CD14-positive monocyte (primary cell): ENCODE results near the gene PTPN13. TPM values are rescaled to one million over a fixed set of nuclear protein-coding genes. Genes with fewer than 3 reads are reported as not detected.

Experiments
- DNase-seq, 3 donors: peaks; one replicate each; pipeline ENCODE4 v3.0.0-alpha.2; 2011 to 2022
- H2AFZ ChIP-seq: 2 replicates; pipeline ENCODE4 v1.6.0; 2012; ENCODE audit warnings: mild to moderate bottlenecking, low read depth, low read length, inconsistent platforms; ENCODE audit not compliant: insufficient read depth, poor library complexity, severe bottlenecking
- H3K27ac ChIP-seq, 2 donors: 1 replicate in 1 of 2; 2 replicates in 1 of 2; pipeline ENCODE4 v1.5.1; 2012 to 2013; ENCODE audit warnings: low read length in 2 of 2, control low read depth in 1 of 2, inconsistent platforms in 1 of 2, low read depth in 1 of 2, mild to moderate bottlenecking in 1 of 2
- H3K27me3 ChIP-seq, 2 donors: one replicate each; pipeline versions ENCODE4 v1.6.0 to v1.6.1; 2011 to 2013; ENCODE audit warnings: low read length in 2 of 2; ENCODE audit not compliant: control insufficient read depth in 2 of 2, insufficient read depth in 2 of 2
- H3K36me3 ChIP-seq, 2 donors: replicated peaks in 1 of 2; 1 replicate in 1 of 2; 2 replicates in 1 of 2; pipeline versions ENCODE4 v1.5.1 to v1.6.1; 2012 to 2013; ENCODE audit warnings: low read length in 2 of 2, control low read depth in 1 of 2, inconsistent platforms in 1 of 2, mild to moderate bottlenecking in 1 of 2; ENCODE audit not compliant: insufficient read depth in 2 of 2, control insufficient read depth in 1 of 2
- H3K4me1 ChIP-seq, 2 donors: 1 replicate in 1 of 2; 2 replicates in 1 of 2; pipeline versions ENCODE4 v1.5.1 to v1.6.1; 2012 to 2013; ENCODE audit warnings: low read length in 2 of 2, control low read depth in 1 of 2, inconsistent platforms in 1 of 2, mild to moderate bottlenecking in 1 of 2, moderate library complexity in 1 of 2; ENCODE audit not compliant: insufficient read depth in 2 of 2, control insufficient read depth in 1 of 2
- H3K4me2 ChIP-seq: replicated peaks from 2 replicates; pipeline ENCODE3; 2012; ENCODE audit warnings: low read length, moderate library complexity, mild to moderate bottlenecking; ENCODE audit not compliant: poor library complexity, severe bottlenecking; ENCODE audit errors: extremely low read depth
- H3K4me3 ChIP-seq, 3 experiments: fragments of 200-600 bp in 1 of 3; sonication (generic) in 1 of 3; replicated peaks in 1 of 3; 1 replicate in 2 of 3; 2 replicates in 1 of 3; pipeline ENCODE4 v1.5.1; 2011 to 2013; ENCODE audit warnings: low read length in 3 of 3, mild to moderate bottlenecking in 3 of 3, control low read depth in 2 of 3, low read depth in 2 of 3, inconsistent platforms in 1 of 3, moderate library complexity in 1 of 3
- H3K79me2 ChIP-seq: 2 replicates; pipeline ENCODE4 v1.6.0; 2012; ENCODE audit warnings: mild to moderate bottlenecking, control low read depth, inconsistent platforms, low read length, moderate library complexity; ENCODE audit not compliant: insufficient read depth
- H3K9ac ChIP-seq: 2 replicates; pipeline ENCODE4 v1.6.0; 2017; ENCODE audit warnings: low read length, mild to moderate bottlenecking; ENCODE audit not compliant: insufficient read depth, poor library complexity, severe bottlenecking
- H3K9me3 ChIP-seq, 2 donors: replicated peaks in 1 of 2; 1 replicate in 1 of 2; 2 replicates in 1 of 2; pipeline versions ENCODE4 v1.5.1 to v1.6.1; 2012 to 2013; ENCODE audit warnings: low read length in 2 of 2, control low read depth in 1 of 2; ENCODE audit not compliant: control insufficient read depth in 1 of 2, insufficient read depth in 1 of 2
- H4K20me1 ChIP-seq: 2 replicates; pipeline ENCODE4 v1.6.0; 2012; ENCODE audit warnings: mild to moderate bottlenecking, low read length, control low read depth, moderate library complexity; ENCODE audit not compliant: insufficient read depth
- H3K27ac Mint-ChIP-seq, 7 donors: one replicate each; pipeline ENCODE4 v1.8.0; 2020; ENCODE audit warnings: mild to moderate bottlenecking in 7 of 7, mixed read lengths in 7 of 7, moderate library complexity in 6 of 7, inconsistent platforms in 2 of 7
- H3K27me3 Mint-ChIP-seq, 3 donors: one replicate each; pipeline ENCODE4 v1.8.0; 2021 to 2022; ENCODE audit warnings: low read depth in 3 of 3, mild to moderate bottlenecking in 3 of 3, mixed read lengths in 3 of 3, moderate library complexity in 3 of 3, inconsistent platforms in 1 of 3
- H3K36me3 Mint-ChIP-seq, 2 donors: one replicate each; pipeline ENCODE4 v1.8.0; 2020; ENCODE audit warnings: mixed read lengths in 2 of 2, inconsistent platforms in 1 of 2, mild to moderate bottlenecking in 1 of 2
- H3K4me1 Mint-ChIP-seq: one replicate; pipeline ENCODE4 v1.8.0; 2020; ENCODE audit warnings: mild to moderate bottlenecking, mixed read lengths
- H3K4me3 Mint-ChIP-seq, 2 donors: one replicate each; pipeline ENCODE4 v1.8.0; 2020; ENCODE audit warnings: mild to moderate bottlenecking in 2 of 2, mixed read lengths in 2 of 2, moderate library complexity in 1 of 2
- H3K9me3 Mint-ChIP-seq, 7 donors: one replicate each; pipeline ENCODE4 v1.8.0; 2020 to 2022; ENCODE audit warnings: mixed read lengths in 7 of 7, mild to moderate bottlenecking in 6 of 7, moderate library complexity in 6 of 7, inconsistent platforms in 2 of 7
- WGBS: methylation state at CpG from one replicate; pipeline ENCODE4 v1.1.5; 2013; ENCODE audit warnings: missing lambda C conversion rate; ENCODE audit not compliant: insufficient coverage; 5-methylcytosine and 5-hydroxymethylcytosine counted together
- intact Hi-C, 2 donors: fragments of 100-400 bp; cut with micrococcal nuclease; formaldehyde crosslinking; loops; one replicate each; pipeline versions ENCODE4 v1.15.0 to v1.15.1; 2023
- polyA plus RNA-seq, 3 donors: library from polyadenylated mRNA; depleted of rRNA in 1 of 3; unstranded in 2 of 3; stranded (reverse) in 1 of 3; fragments of 300-500 nt in 2 of 3; fragments of >200 nt in 1 of 3; fragmentation: Illumina TruSeq in 2 of 3; gene quantifications; 1 replicate in 2 of 3; 2 replicates in 1 of 3; pipeline ENCODE4 v1.2.3, GENCODE V29; 2012 to 2021
- TF ChIP-seq, protein P1 (sequence below): fragments of 200-600 bp; IDR thresholded peaks from one replicate; pipeline ENCODE4 v1.8.0; 2022; ENCODE audit warnings: antibody characterized with exemption, mild to moderate bottlenecking

The PTPN13 gene
- polyA plus RNA-seq, 3 donors: 0.04 to 1.0 (median 0.35) TPM

DNA sequence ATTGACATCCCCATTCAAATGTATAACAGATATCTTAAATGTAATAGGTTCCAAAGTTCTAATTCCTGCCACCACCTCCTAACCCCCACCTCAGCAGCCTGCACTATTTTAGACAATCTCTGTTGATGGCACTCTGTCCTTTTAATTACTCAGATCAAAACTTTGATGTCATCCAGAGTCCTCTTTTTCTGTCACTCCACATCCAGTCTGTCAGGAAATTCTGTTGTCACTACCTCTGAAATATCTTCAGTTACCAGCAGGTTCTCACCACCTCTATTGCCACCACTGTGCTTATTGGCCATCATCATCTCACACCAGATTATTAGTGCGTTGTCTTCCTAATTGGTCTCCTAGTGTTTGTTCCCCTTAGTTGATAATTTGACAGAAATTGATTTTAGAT is 76.2 kb downstream of the PTPN13 start:
- Histone ChIP-seq H3K4me1 (no peaks in the 10 kb centered on the region), H3K9ac (no peak overlapping the region), H3K4me3 (no peak overlapping the region), H3K36me3 (no peaks in the 10 kb centered on the region), H2AFZ (no peak overlapping the region), H3K79me2 (no peaks in the 10 kb centered on the region), H3K9me3 (no peaks in the 10 kb centered on the region), H3K27me3 (no peaks in the 10 kb centered on the region), H4K20me1 (no peaks in the 10 kb centered on the region), H3K4me2 (no peak overlapping the region), H3K27ac (no peak overlapping the region)
- H3K4me3 Mint-ChIP-seq: no peak overlapping the region
- peaks cover 0 to 4% (median 0%) of the 10 kb centered on the region in 3 donors for H3K27me3 Mint-ChIP-seq
- no peak overlapping the region for H3K27ac Mint-ChIP-seq
- peaks cover 0 to 2% (median 0%) of the 10 kb centered on the region in 7 donors for H3K9me3 Mint-ChIP-seq
- no peaks in the 10 kb centered on the region for H3K36me3 Mint-ChIP-seq
- no peaks in the 10 kb centered on the region for H3K4me1 Mint-ChIP-seq
- TF ChIP-seq, protein P1, sequence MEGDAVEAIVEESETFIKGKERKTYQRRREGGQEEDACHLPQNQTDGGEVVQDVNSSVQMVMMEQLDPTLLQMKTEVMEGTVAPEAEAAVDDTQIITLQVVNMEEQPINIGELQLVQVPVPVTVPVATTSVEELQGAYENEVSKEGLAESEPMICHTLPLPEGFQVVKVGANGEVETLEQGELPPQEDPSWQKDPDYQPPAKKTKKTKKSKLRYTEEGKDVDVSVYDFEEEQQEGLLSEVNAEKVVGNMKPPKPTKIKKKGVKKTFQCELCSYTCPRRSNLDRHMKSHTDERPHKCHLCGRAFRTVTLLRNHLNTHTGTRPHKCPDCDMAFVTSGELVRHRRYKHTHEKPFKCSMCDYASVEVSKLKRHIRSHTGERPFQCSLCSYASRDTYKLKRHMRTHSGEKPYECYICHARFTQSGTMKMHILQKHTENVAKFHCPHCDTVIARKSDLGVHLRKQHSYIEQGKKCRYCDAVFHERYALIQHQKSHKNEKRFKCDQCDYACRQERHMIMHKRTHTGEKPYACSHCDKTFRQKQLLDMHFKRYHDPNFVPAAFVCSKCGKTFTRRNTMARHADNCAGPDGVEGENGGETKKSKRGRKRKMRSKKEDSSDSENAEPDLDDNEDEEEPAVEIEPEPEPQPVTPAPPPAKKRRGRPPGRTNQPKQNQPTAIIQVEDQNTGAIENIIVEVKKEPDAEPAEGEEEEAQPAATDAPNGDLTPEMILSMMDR: no peak
- intact Hi-C loops: no loop called here
- no CpG with 5 or more reads among the region's 1 CpG for WGBS
- DNase-seq: no peak

DNA sequence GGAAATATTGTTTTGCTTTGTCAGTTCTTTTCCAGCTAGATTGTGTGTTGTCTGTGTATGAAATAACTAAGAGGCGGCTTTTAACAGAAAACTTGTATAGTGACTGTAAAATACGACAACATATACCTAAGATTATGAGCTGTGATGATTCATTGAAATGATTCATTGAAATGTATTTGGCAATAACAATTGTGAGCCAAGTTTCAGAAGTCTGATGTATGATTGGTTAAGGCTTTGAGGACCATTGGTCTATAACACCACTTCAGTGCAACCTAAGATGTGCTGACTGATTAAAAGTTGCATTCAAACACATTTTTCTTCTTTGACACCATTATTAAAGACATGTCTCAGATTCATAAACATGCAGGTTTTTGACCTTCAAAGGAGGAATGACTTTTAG is 76.6 kb downstream of the PTPN13 start:
- no peaks in the 10 kb centered on the region for H3K27me3 ChIP-seq
- no peaks in the 10 kb centered on the region for H3K79me2 ChIP-seq
- TF ChIP-seq, protein P1: no peak
- intact Hi-C loops: no loop called here
- no peak overlapping the region for H3K9ac ChIP-seq
- no peaks in the 10 kb centered on the region for H4K20me1 ChIP-seq
- no peaks in the 10 kb centered on the region for H3K4me1 ChIP-seq
- H3K27ac Mint-ChIP-seq: no peak overlapping the region
- no peaks in the 10 kb centered on the region for H3K36me3 ChIP-seq
- H3K4me3 Mint-ChIP-seq: no peak overlapping the region
- H3K27me3 Mint-ChIP-seq: peaks cover 0 to 4% (median 0%) of the 10 kb centered on the region in 3 donors
- WGBS: no CpG with 5 or more reads among the region's 2 CpGs
- no peak overlapping the region for H3K4me2 ChIP-seq
- H3K27ac ChIP-seq: no peak overlapping the region
- H3K36me3 Mint-ChIP-seq: no peaks in the 10 kb centered on the region
- peaks cover 0 to 2% (median 0%) of the 10 kb centered on the region in 7 donors for H3K9me3 Mint-ChIP-seq
- no peak for DNase-seq
- H3K4me1 Mint-ChIP-seq: no peaks in the 10 kb centered on the region
- H2AFZ ChIP-seq: no peak overlapping the region
- no peaks in the 10 kb centered on the region for H3K9me3 ChIP-seq
- no peak overlapping the region for H3K4me3 ChIP-seq
